Hematopoietic multipotent progenitor cell treated with erythropoietin and hydrocortisone succinate and interleukin-3 and kit ligand, for 15 days (in vitro differentiated cells): ENCODE data around the gene WDR83.
A peak's percentile ranks its signal among the peaks of the same experiment; 100 is the strongest.
"Not testable (repeated sequence)": the region's sequence is repeated elsewhere in the genome, so short reads cannot be mapped to it uniquely, and the experiment has no call there.

Experiments used
- DNase-seq: peaks from one replicate; pipeline ENCODE4 v3.0.0-alpha.2; 2015; ENCODE audit warnings: low spot score

WDR83 gene

GRCh38 chr19:12666265-12667048, at the start of gene WDR83, which contains the start of gene MAN2B1:
Gene WDR83 (plus strand): TSS chr19:12666807. CDS start chr19:12669791, 2,984 bp downstream.
Gene MAN2B1 (minus strand): TSS chr19:12666742. CDS start chr19:12666701, 41 bp downstream.
- DNase-seq = peak; percentile 83

GRCh38 chr19:12617646-12618045, 49.0 kb upstream of the WDR83 start:
- no peak for DNase-seq

GRCh38 chr19:12621253-12622024, 45.2 kb upstream of the WDR83 start:
- DNase-seq = not testable (repeated sequence)

GRCh38 chr19:12623361-12624031, 43.1 kb upstream of the WDR83 start:
- no peak for DNase-seq

GRCh38 chr19:12626958-12627357, 39.6 kb upstream of the WDR83 start:
- no peak for DNase-seq

- DNase-seq = no peak
Measured at GRCh38 chr19:12628040-12629022, 38.3 kb upstream of the WDR83 start.

GRCh38 chr19:12629215-12629614, 37.4 kb upstream of the WDR83 start:
- DNase-seq = no peak

- DNase-seq = no peak
Measured at GRCh38 chr19:12636631-12637030, 30.0 kb upstream of the WDR83 start.

GRCh38 chr19:12638611-12639182, 27.9 kb upstream of the WDR83 start:
- DNase-seq = no peak

- peak; percentile 67 for DNase-seq
Measured at GRCh38 chr19:12639901-12640613, 26.6 kb upstream of the WDR83 start.

- DNase-seq = no peak
Measured at GRCh38 chr19:12641456-12641855, 25.2 kb upstream of the WDR83 start.

GRCh38 chr19:12642506-12642905, 24.1 kb upstream of the WDR83 start:
- DNase-seq = no peak

GRCh38 chr19:12643716-12644115, 22.9 kb upstream of the WDR83 start:
- not testable (repeated sequence) for DNase-seq

GRCh38 chr19:12646551-12646950, 20.1 kb upstream of the WDR83 start:
- DNase-seq = no peak

- DNase-seq = no peak
Measured at GRCh38 chr19:12647047-12647446, 19.6 kb upstream of the WDR83 start.

- peak; percentile 52 for DNase-seq
Measured at GRCh38 chr19:12647490-12648071, 19.0 kb upstream of the WDR83 start.

- DNase-seq = no peak
Measured at GRCh38 chr19:12648088-12648487, 18.5 kb upstream of the WDR83 start.

GRCh38 chr19:12649941-12650340, 16.7 kb upstream of the WDR83 start:
- DNase-seq = no peak

- DNase-seq = no peak
Measured at GRCh38 chr19:12652219-12652618, 14.4 kb upstream of the WDR83 start.

- DNase-seq = no peak
Measured at GRCh38 chr19:12655546-12655945, 11.1 kb upstream of the WDR83 start.
